H1 (cell line): ENCODE results near the gene NLN. TPM values are rescaled to one million over a fixed set of nuclear protein-coding genes. Genes with fewer than 3 reads are reported as not detected.

Experiments used
- CTCF ChIA-PET: fragments of 300-600 bp; sonication (Branson Sonifier 250); formaldehyde crosslinking; loops from one replicate; lab custom pipeline; 2021; ENCODE audit not compliant: partially characterized antibody; lab: Charles Lee
- POLR2A ChIA-PET: fragments of 300-600 bp; sonication (Branson Sonifier 250); formaldehyde crosslinking; loops from one replicate; lab custom pipeline; 2021; ENCODE audit warnings: inconsistent platforms; ENCODE audit not compliant: partially characterized antibody; lab: Charles Lee
- DNase-seq, 2 experiments: peaks; one replicate each; pipeline versions ENCODE4 v3.0.0 to v3.0.0-alpha.2; 2010 to 2022; ENCODE audit warnings: low spot score in 2 of 2, low read depth in 1 of 2, mixed read lengths in 1 of 2
- FAIRE-seq: peaks from 2 replicates; lab custom pipeline; 2011; peaks lifted over from hg19 to GRCh38; lab: Jason Lieb, UNC
- H2AFZ ChIP-seq: 2 replicates; pipeline ENCODE4 v1.8.1; 2012; ENCODE audit warnings: low read length, inconsistent platforms
- H2AK5ac ChIP-seq: 2 replicates; pipeline ENCODE4 v1.6.1; 2013; ENCODE audit warnings: low read depth, low read length
- H2BK120ac ChIP-seq: replicated peaks from 2 replicates; pipeline ENCODE3; 2013; ENCODE audit warnings: low read depth, low read length, inconsistent platforms
- H2BK12ac ChIP-seq: 2 replicates; pipeline ENCODE4 v1.6.1; 2013; ENCODE audit warnings: low read depth, low read length
- H2BK15ac ChIP-seq: 2 replicates; pipeline ENCODE4 v1.6.1; 2013; ENCODE audit warnings: low read length
- H2BK20ac ChIP-seq: 2 replicates; pipeline ENCODE4 v1.6.1; 2013; ENCODE audit warnings: low read length
- H2BK5ac ChIP-seq: 2 replicates; pipeline ENCODE4 v1.6.1; 2013; ENCODE audit warnings: low read depth, low read length
- H3K14ac ChIP-seq: 2 replicates; pipeline ENCODE4 v1.6.1; 2013; ENCODE audit warnings: inconsistent platforms; ENCODE audit not compliant: insufficient read length
- H3K18ac ChIP-seq: 2 replicates; pipeline ENCODE4 v1.6.1; 2013; ENCODE audit warnings: low read length; ENCODE audit errors: extremely low read depth
- H3K23ac ChIP-seq: 2 replicates; pipeline ENCODE4 v1.6.1; 2013; ENCODE audit warnings: inconsistent platforms; ENCODE audit not compliant: insufficient read length
- H3K23me2 ChIP-seq: 2 replicates; pipeline ENCODE4 v1.6.1; 2013; ENCODE audit warnings: low read depth, low read length
- H3K27ac ChIP-seq: 2 replicates; pipeline ENCODE4 v1.6.1; 2011; ENCODE audit warnings: low read depth, low read length, inconsistent platforms
- H3K27me3 ChIP-seq, 4 experiments: replicated peaks in 1 of 4; 1 replicate in 1 of 4; 2 replicates in 3 of 4; pipeline versions ENCODE4 v1.6.1 to v1.8.1; 2011 to 2013; ENCODE audit warnings: low read length in 3 of 4, mild to moderate bottlenecking in 3 of 4, inconsistent platforms in 2 of 4, mixed read lengths in 2 of 4, moderate library complexity in 1 of 4; ENCODE audit not compliant: control insufficient read depth in 3 of 4, insufficient read depth in 3 of 4; ENCODE audit errors: extremely low read depth in 1 of 4
- H3K36me3 ChIP-seq, 4 experiments: 2 replicates each; pipeline versions ENCODE4 v1.6.1 to v1.8.1; 2011 to 2013; ENCODE audit warnings: mild to moderate bottlenecking in 4 of 4, low read length in 3 of 4, moderate library complexity in 2 of 4, control low read depth in 1 of 4, inconsistent platforms in 1 of 4; ENCODE audit not compliant: insufficient read depth in 4 of 4, control insufficient read depth in 2 of 4
- H3K4ac ChIP-seq: replicated peaks from 2 replicates; pipeline ENCODE3; 2013; ENCODE audit warnings: low read length, low read depth, mixed read lengths, inconsistent platforms; ENCODE audit not compliant: insufficient read length
- H3K4me1 ChIP-seq, 4 experiments: replicated peaks in 1 of 4; 1 replicate in 1 of 4; 2 replicates in 3 of 4; pipeline versions ENCODE4 v1.6.1 to v1.8.1; 2011 to 2013; ENCODE audit warnings: low read length in 3 of 4, inconsistent platforms in 2 of 4, mixed read lengths in 1 of 4; ENCODE audit not compliant: insufficient read depth in 4 of 4, control insufficient read depth in 3 of 4
- H3K4me2 ChIP-seq, 2 experiments: 2 replicates each; pipeline versions ENCODE4 v1.6.1 to v1.8.1; 2011 to 2013; ENCODE audit warnings: low read depth in 2 of 2, low read length in 2 of 2, control low read depth in 1 of 2, inconsistent platforms in 1 of 2, mild to moderate bottlenecking in 1 of 2; ENCODE audit not compliant: insufficient read depth in 1 of 2
- H3K4me3 ChIP-seq, 4 experiments: fragments of 200-600, 300-600 bp in 1 of 4; sonication (generic), shearing (Covaris generic), sonication (Bioruptor Twin) in 1 of 4; 2 replicates each; pipeline versions ENCODE4 v1.5.1 to v1.8.1; 2011 to 2016; ENCODE audit warnings: low read length in 4 of 4, low read depth in 3 of 4, control low read depth in 2 of 4, inconsistent platforms in 2 of 4, mild to moderate bottlenecking in 2 of 4, mixed read lengths in 1 of 4, moderate library complexity in 1 of 4; ENCODE audit not compliant: insufficient read depth in 2 of 4; ENCODE audit errors: extremely low read depth in 1 of 4
- H3K56ac ChIP-seq: replicated peaks from 2 replicates; pipeline ENCODE3; 2013; ENCODE audit warnings: low read depth, mild to moderate bottlenecking, mixed read lengths, low read length, inconsistent platforms; ENCODE audit not compliant: insufficient read length
- H3K79me1 ChIP-seq: 2 replicates; pipeline ENCODE4 v1.6.1; 2013; ENCODE audit warnings: low read depth, low read length, control low read depth
- H3K79me2 ChIP-seq, 2 experiments: 2 replicates each; pipeline versions ENCODE4 v1.6.1 to v1.8.1; 2012 to 2013; ENCODE audit warnings: low read length in 2 of 2, mild to moderate bottlenecking in 2 of 2, inconsistent platforms in 1 of 2; ENCODE audit not compliant: insufficient read depth in 2 of 2, control insufficient read depth in 1 of 2
- H3K9ac ChIP-seq, 4 experiments: replicated peaks in 1 of 4; 1 replicate in 1 of 4; 2 replicates in 3 of 4; pipeline versions ENCODE4 v1.6.1 to v1.8.1; 2011 to 2013; ENCODE audit warnings: low read depth in 3 of 4, low read length in 3 of 4, control low read depth in 2 of 4, mild to moderate bottlenecking in 2 of 4, moderate library complexity in 2 of 4, inconsistent platforms in 1 of 4; ENCODE audit errors: extremely low read depth in 1 of 4
- H3K9me3 ChIP-seq, 2 experiments: 2 replicates each; pipeline versions ENCODE4 v1.6.1 to v1.8.1; 2012 to 2013; ENCODE audit warnings: mild to moderate bottlenecking in 2 of 2, moderate library complexity in 2 of 2, control low read depth in 1 of 2, inconsistent platforms in 1 of 2, low read depth in 1 of 2, low read length in 1 of 2, mixed read lengths in 1 of 2; ENCODE audit not compliant: insufficient read depth in 2 of 2
- H4K20me1 ChIP-seq, 2 experiments: replicated peaks in 1 of 2; 2 replicates each; pipeline versions ENCODE3 to v1.8.1; 2011 to 2013; ENCODE audit warnings: inconsistent platforms in 2 of 2, low read length in 2 of 2, mild to moderate bottlenecking in 1 of 2; ENCODE audit not compliant: insufficient read depth in 2 of 2, control insufficient read depth in 1 of 2
- H4K5ac ChIP-seq: 2 replicates; pipeline ENCODE4 v1.6.1; 2013; ENCODE audit warnings: low read length, low read depth, mixed read lengths, inconsistent platforms; ENCODE audit not compliant: insufficient read length
- H4K8ac ChIP-seq: 2 replicates; pipeline ENCODE4 v1.8.0; 2013; ENCODE audit warnings: mild to moderate bottlenecking, moderate library complexity, low read length, inconsistent platforms; ENCODE audit not compliant: insufficient read depth; ENCODE audit errors: extremely low read depth
- H4K91ac ChIP-seq: replicated peaks from 2 replicates; pipeline ENCODE3; 2013; ENCODE audit warnings: low read length, mixed read lengths, inconsistent platforms; ENCODE audit not compliant: insufficient read length
- CBX5 ChIP-seq: fragments of 300-800, 300-1000 bp; sonication (generic); IDR thresholded peaks from 2 replicates; pipeline ENCODE4 v1.7.1; 2016; ENCODE audit warnings: antibody characterized with exemption, low read length, low read depth
- SAP30 ChIP-seq: fragments of 300-600 bp; sonication (generic); IDR thresholded peaks from 2 replicates; pipeline ENCODE4 v1.7.1; 2012; ENCODE audit warnings: low read length, moderate library complexity, mild to moderate bottlenecking, inconsistent platforms; ENCODE audit not compliant: insufficient read depth, insufficient replicate concordance
- SUZ12 ChIP-seq: fragments of 200-600 bp; sonication (generic); IDR thresholded peaks from 2 replicates; pipeline ENCODE4 v1.6.1; 2012; ENCODE audit warnings: mild to moderate bottlenecking, inconsistent platforms, low read length, moderate library complexity, mixed read lengths
- TAF1 ChIP-seq: IDR thresholded peaks from 2 replicates; pipeline ENCODE4 v1.6.1; 2011; ENCODE audit warnings: mild to moderate bottlenecking, low read depth, low read length
- WGBS, 2 experiments: shearing (Covaris generic) in 1 of 2; methylation state at CpG; one replicate each; pipeline versions ENCODE4 v1.1.6 to v1.1.7; 2013 to 2015; ENCODE audit warnings: low lambda C conversion rate in 2 of 2, mixed read lengths in 2 of 2, inconsistent platforms in 1 of 2, low coverage in 1 of 2, missing lambda C conversion rate in 1 of 2; ENCODE audit not compliant: insufficient replicate concordance in 2 of 2, insufficient coverage in 1 of 2, insufficient read length in 1 of 2; ENCODE audit errors: extremely low coverage in 1 of 2, missing lambda C conversion rate in 1 of 2; 5-methylcytosine and 5-hydroxymethylcytosine counted together
- polyA plus RNA-seq, 7 experiments: library from polyadenylated mRNA; depleted of rRNA in 3 of 7; stranded (reverse) in 5 of 7; unstranded in 2 of 7; fragments of >200 nt in 5 of 7; fragments of 200-250 nt in 2 of 7; gene quantifications; 1 replicate in 5 of 7; 2 replicates in 1 of 7; 4 replicates in 1 of 7; pipeline versions ENCODE4 v1.2.1 to v1.2.3, GENCODE V29; 2011 to 2013; ENCODE audit warnings: missing spikeins in 2 of 7, mixed read lengths in 2 of 7
- total RNA-seq: library from RNA; stranded (reverse); fragmentation: NEBNext Ultra II Directional; extraction: Animal tissue kit (Norgen Biotek cat#: 25700); gene quantifications from 2 replicates; pipeline ENCODE4 v1.2.1, GENCODE V29; 2021

The NLN gene
- total and polyA plus RNA-seq, 2 of the 8 experiments (the other 6 are each of a cell fraction or from before 2014, with no cell fraction given): 46.7 to 192 TPM

DNA sequence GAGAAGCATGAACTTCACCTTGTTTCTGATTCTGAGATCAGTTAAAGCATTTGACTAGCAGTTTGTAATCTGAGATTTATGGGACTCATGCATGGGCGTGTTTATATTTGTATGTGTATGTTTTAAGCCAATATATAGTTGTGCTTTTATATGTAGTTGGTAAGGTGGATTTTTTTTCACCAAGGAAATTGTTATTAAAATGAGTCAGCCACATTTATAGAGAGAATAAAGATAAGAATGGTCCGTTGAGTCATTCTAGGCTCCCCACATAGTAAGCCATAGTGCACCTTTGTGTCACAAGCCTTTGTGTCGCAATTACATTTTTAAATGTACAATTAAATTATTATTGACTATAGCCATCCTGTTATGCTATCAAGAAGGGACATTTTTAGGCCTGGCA is 89.0 kb downstream of the NLN start:
- Histone ChIP-seq H4K91ac (no peak overlapping the region), H3K79me1 (no peaks in the 10 kb centered on the region; the same call in 1 of the 2 replicates), H3K27ac (no peak overlapping the region), H2BK12ac (no peak overlapping the region), H2AK5ac (no peak overlapping the region), H3K4me2 (no peak overlapping the region), H2BK20ac (no peak overlapping the region), H2AFZ (no peak overlapping the region), H3K9me3 (no peaks in the 10 kb centered on the region), H3K14ac (no peak overlapping the region), H2BK5ac (no peak overlapping the region), H4K20me1 (peaks cover 0 to 1% of the 10 kb centered on the region in 2 experiments), H3K23me2 (no peaks in the 10 kb centered on the region), H3K23ac (no peak overlapping the region), H3K18ac (no peak overlapping the region), H3K56ac (no peak overlapping the region), H3K9ac (no peak overlapping the region), H3K79me2 (no peaks in the 10 kb centered on the region; a peak in 1 of 4 replicates), H3K4ac (no peak overlapping the region), H4K5ac (no peak overlapping the region), H3K27me3 (peaks cover 0 to 1% (median 0%) of the 10 kb centered on the region in 4 experiments; a peak in 1 of 7 replicates), H4K8ac (no peak overlapping the region), H3K4me3 (no peak overlapping the region), H3K36me3 (peaks cover 5 to 62% (median 42%) of the 10 kb centered on the region in 4 experiments), H2BK15ac (no peak overlapping the region), H2BK120ac (no peak overlapping the region), H3K4me1 (no peaks in the 10 kb centered on the region)
- TF ChIP-seq CBX5 (no peak), TAF1 (no peak), SAP30 (no peak), SUZ12 (no peak)
- DNase-seq: no peak
- 90% methylated on average over 3 of the region's 3 CpGs; no CpG with 5 or more reads in 1 of the 2 experiments for WGBS, 2 experiments
- ChIA-PET CTCF (no interaction called here), POLR2A (no interaction called here)
- FAIRE-seq: no peak
